Keratinocyte (primary cell): Measurements from ENCODE around the gene DIPK1B. TPM values are rescaled to one million over a fixed set of nuclear protein-coding genes. Genes with fewer than 3 reads are reported as not detected.

Source experiments
- DNase-seq: peaks from one replicate; pipeline ENCODE4 v3.0.0-alpha.2; 2011; ENCODE audit warnings: low read depth, missing footprints, low spot score
- FAIRE-seq: peaks from 2 replicates; lab custom pipeline; 2011; peaks lifted over from hg19 to GRCh38; lab: Jason Lieb, UNC
- H2AFZ ChIP-seq: 2 replicates; pipeline ENCODE4 v1.6.0; 2012; ENCODE audit warnings: low read length, control low read depth, inconsistent platforms; ENCODE audit not compliant: control insufficient read depth
- H3K27ac ChIP-seq: 2 replicates; pipeline ENCODE4 v1.5.1; 2011; ENCODE audit warnings: low read length; ENCODE audit not compliant: control insufficient read depth, insufficient read depth
- H3K27me3 ChIP-seq: 3 replicates; pipeline ENCODE4 v1.6.0; 2011; ENCODE audit warnings: low read length; ENCODE audit not compliant: control insufficient read depth, insufficient read depth; ENCODE audit errors: extremely low read depth
- H3K36me3 ChIP-seq, 2 experiments: 2 replicates in 1 of 2; 3 replicates in 1 of 2; pipeline ENCODE4 v1.5.1; 2011; ENCODE audit warnings: low read length in 2 of 2, mild to moderate bottlenecking in 1 of 2; ENCODE audit not compliant: control insufficient read depth in 2 of 2, insufficient read depth in 2 of 2; ENCODE audit errors: extremely low read depth in 1 of 2
- H3K4me1 ChIP-seq: 3 replicates; pipeline ENCODE4 v1.5.1; 2011; ENCODE audit warnings: low read length; ENCODE audit not compliant: control insufficient read depth, insufficient read depth; ENCODE audit errors: extremely low read depth
- H3K4me2 ChIP-seq: 3 replicates; pipeline ENCODE4 v1.6.0; 2011; ENCODE audit warnings: low read depth, low read length; ENCODE audit not compliant: control insufficient read depth, insufficient read depth; ENCODE audit errors: extremely low read depth
- H3K4me3 ChIP-seq, 3 experiments: fragments of 200-600 bp in 1 of 3; sonication (generic) in 1 of 3; 2 replicates in 2 of 3; 3 replicates in 1 of 3; pipeline ENCODE4 v1.5.1; 2011 to 2016; ENCODE audit warnings: low read length in 3 of 3, mild to moderate bottlenecking in 3 of 3, control low read depth in 2 of 3, inconsistent platforms in 1 of 3, low read depth in 1 of 3, mixed read lengths in 1 of 3, mixed run types in 1 of 3, moderate library complexity in 1 of 3; ENCODE audit not compliant: control insufficient read depth in 2 of 3, insufficient read depth in 2 of 3; ENCODE audit errors: extremely low read depth in 1 of 3
- H3K79me2 ChIP-seq: 2 replicates; pipeline ENCODE4 v1.6.0; 2012; ENCODE audit warnings: low read length; ENCODE audit not compliant: control insufficient read depth, insufficient read depth
- H3K9ac ChIP-seq: 3 replicates; pipeline ENCODE4 v1.6.0; 2011; ENCODE audit warnings: low read length; ENCODE audit not compliant: control insufficient read depth, insufficient read depth; ENCODE audit errors: extremely low read depth
- H3K9me1 ChIP-seq: 3 replicates; pipeline ENCODE4 v1.6.0; 2011; ENCODE audit warnings: low read length; ENCODE audit not compliant: control insufficient read depth, insufficient read depth; ENCODE audit errors: extremely low read depth
- H3K9me3 ChIP-seq: 2 replicates; pipeline ENCODE4 v1.5.1; 2012; ENCODE audit warnings: low read depth, low read length; ENCODE audit not compliant: control insufficient read depth
- H4K20me1 ChIP-seq: 3 replicates; pipeline ENCODE4 v1.6.0; 2011; ENCODE audit warnings: low read length; ENCODE audit not compliant: control insufficient read depth, insufficient read depth; ENCODE audit errors: extremely low read depth
- EZH2 ChIP-seq: IDR thresholded peaks from one replicate; pipeline ENCODE4 v1.6.1; 2012; ENCODE audit warnings: inconsistent platforms, mild to moderate bottlenecking, low read length, moderate library complexity
- dilution Hi-C: fragments of 300-500 bp; cut with MboI; formaldehyde crosslinking; loops from one replicate; pipeline ENCODE4 v1.7.0; 2020; ENCODE audit warnings: low sequenced_read_pairs; ENCODE audit not compliant: extremely low pct_ligation_motif_present
- polyA plus RNA-seq, 5 experiments: library from polyadenylated mRNA; depleted of rRNA in 3 of 5; stranded (reverse) in 3 of 5; stranded (forward) in 1 of 5; unstranded in 1 of 5; fragments of >200 nt; gene quantifications; 1 replicate in 1 of 5; 2 replicates in 3 of 5; 3 replicates in 1 of 5; pipeline versions ENCODE4 v1.2.1 to v1.2.3, GENCODE V29; 2011 to 2012; ENCODE audit warnings: missing spikeins in 2 of 5, low read depth in 1 of 5, low replicate concordance in 1 of 5
- TF ChIP-seq, protein P1 (sequence below), 3 experiments: IDR thresholded peaks in 1 of 3; conservative IDR thresholded peaks in 1 of 3; optimal IDR thresholded peaks in 1 of 3; 2 replicates in 2 of 3; 3 replicates in 1 of 3; pipeline versions ENCODE3 to v1.5.1; 2011; ENCODE audit warnings: low read length in 3 of 3, mild to moderate bottlenecking in 3 of 3, moderate library complexity in 2 of 3, control low read depth in 1 of 3, inconsistent platforms in 1 of 3; ENCODE audit not compliant: insufficient read depth in 2 of 3; ENCODE audit errors: extremely low read depth in 1 of 3

Gene DIPK1B
- polyA plus RNA-seq, 1 donor (not counting 4 experiments of a cell fraction or from before 2014, with no cell fraction given): not detected

DNA sequence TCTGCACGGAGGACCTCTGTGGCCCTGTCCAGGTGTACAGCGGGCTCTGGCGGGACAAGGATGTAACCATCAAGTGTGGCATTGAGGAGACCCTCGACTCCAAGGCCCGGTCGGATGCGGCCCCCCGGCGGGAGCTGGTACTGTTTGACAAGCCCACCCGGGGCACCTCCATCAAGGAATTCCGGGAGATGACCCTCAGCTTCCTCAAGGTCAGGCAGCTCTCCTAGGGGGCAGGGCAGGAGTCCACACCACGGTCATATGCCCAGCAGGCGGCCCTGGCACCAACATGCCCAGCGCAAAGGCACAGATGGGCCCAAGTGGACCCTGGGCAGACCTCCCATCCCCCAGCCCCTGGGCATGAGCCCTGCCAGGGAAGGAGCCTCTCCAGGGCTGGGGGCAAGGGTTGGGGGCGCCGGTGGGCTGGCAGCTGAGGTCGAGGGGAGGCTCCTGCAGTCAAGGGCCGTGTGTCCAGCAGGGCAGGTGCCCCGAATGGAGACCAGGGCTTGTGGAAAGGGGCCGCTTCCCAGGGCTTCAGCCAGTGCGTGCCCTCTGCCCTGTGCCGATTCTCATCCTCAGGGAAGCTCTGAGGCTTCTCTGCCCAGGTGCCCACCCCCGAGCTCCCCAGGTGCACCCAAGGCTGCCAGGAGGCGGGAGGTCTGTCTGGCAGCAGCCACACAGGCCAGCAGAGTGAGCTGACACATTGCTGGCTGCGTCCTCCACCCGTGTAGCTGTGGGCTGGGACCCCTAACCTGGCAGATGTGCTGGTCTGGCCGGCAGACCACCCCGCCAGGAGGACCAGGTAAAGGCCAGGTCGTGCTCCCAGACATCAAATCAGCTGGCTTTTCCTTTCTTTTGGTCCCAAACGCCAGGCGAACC, 10.0 kb downstream of the DIPK1B start:
- H3K4me1 ChIP-seq: peaks cover 36% of the 10 kb centered on the region
- peaks cover 27 to 33% of the 10 kb centered on the region in 2 experiments for H3K36me3 ChIP-seq
- H3K27me3 ChIP-seq: no peaks in the 10 kb centered on the region
- no peak overlapping the region for H3K27ac ChIP-seq
- DNase-seq: no peak
- no peak overlapping the region for H2AFZ ChIP-seq
- no peak overlapping the region for H3K9ac ChIP-seq
- H4K20me1 ChIP-seq: peaks cover 55% of the 10 kb centered on the region
- H3K79me2 ChIP-seq: peaks cover 24% of the 10 kb centered on the region
- dilution Hi-C loops: no loop called here
- H3K4me2 ChIP-seq: no peak overlapping the region
- no peak overlapping the region for H3K4me3 ChIP-seq
- peaks cover 3% of the 10 kb centered on the region for H3K9me1 ChIP-seq
- FAIRE-seq: no peak
- TF ChIP-seq EZH2: no peak
- TF ChIP-seq, protein P1, sequence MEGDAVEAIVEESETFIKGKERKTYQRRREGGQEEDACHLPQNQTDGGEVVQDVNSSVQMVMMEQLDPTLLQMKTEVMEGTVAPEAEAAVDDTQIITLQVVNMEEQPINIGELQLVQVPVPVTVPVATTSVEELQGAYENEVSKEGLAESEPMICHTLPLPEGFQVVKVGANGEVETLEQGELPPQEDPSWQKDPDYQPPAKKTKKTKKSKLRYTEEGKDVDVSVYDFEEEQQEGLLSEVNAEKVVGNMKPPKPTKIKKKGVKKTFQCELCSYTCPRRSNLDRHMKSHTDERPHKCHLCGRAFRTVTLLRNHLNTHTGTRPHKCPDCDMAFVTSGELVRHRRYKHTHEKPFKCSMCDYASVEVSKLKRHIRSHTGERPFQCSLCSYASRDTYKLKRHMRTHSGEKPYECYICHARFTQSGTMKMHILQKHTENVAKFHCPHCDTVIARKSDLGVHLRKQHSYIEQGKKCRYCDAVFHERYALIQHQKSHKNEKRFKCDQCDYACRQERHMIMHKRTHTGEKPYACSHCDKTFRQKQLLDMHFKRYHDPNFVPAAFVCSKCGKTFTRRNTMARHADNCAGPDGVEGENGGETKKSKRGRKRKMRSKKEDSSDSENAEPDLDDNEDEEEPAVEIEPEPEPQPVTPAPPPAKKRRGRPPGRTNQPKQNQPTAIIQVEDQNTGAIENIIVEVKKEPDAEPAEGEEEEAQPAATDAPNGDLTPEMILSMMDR (optimal IDR thresholded peaks at IDR 0.05 in 1 of 3, IDR thresholded peaks at IDR 0.05 in 1 of 3, conservative IDR thresholded peaks at IDR 0.05 in 1 of 3; ENCODE audit: extremely low read depth in 1 of 3, insufficient read depth in 2 of 3, low read length in 3 of 3): no peak
- H3K9me3 ChIP-seq: no peaks in the 10 kb centered on the region

DNA sequence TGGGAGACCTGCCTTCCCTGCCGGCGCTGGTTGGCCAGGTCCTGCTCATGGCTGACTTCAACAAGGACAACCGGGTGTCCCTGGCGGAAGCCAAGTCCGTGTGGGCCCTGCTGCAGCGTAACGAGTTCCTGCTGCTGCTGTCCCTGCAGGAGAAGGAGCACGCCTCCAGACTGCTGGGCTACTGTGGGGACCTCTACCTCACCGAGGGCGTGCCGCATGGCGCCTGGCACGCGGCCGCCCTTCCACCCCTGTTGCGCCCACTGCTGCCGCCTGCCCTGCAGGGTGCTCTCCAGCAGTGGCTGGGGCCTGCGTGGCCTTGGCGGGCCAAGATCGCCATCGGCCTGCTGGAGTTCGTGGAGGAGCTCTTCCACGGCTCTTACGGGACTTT, 10.6 kb downstream of the DIPK1B start:
- TF ChIP-seq, protein P1 (optimal IDR thresholded peaks at IDR 0.05 in 1 of 3, IDR thresholded peaks at IDR 0.05 in 1 of 3, conservative IDR thresholded peaks at IDR 0.05 in 1 of 3; ENCODE audit: extremely low read depth in 1 of 3, insufficient read depth in 2 of 3, low read length in 3 of 3): no peak
- TF ChIP-seq EZH2: no peak
- H3K36me3 ChIP-seq: peaks cover 27 to 33% of the 10 kb centered on the region in 2 experiments
- H3K4me1 ChIP-seq: peaks cover 36% of the 10 kb centered on the region
- H3K4me3 ChIP-seq: no peak overlapping the region
- DNase-seq (no peak), FAIRE-seq (no peak)
- dilution Hi-C loops: no loop called here
- H3K79me2 ChIP-seq: peaks cover 30% of the 10 kb centered on the region
- H3K9me1 ChIP-seq: peaks cover 3% of the 10 kb centered on the region
- no peak overlapping the region for H3K27ac ChIP-seq
- no peak overlapping the region for H2AFZ ChIP-seq
- peaks cover 55% of the 10 kb centered on the region for H4K20me1 ChIP-seq
- H3K9me3 ChIP-seq: no peaks in the 10 kb centered on the region
- H3K27me3 ChIP-seq: no peaks in the 10 kb centered on the region
- H3K9ac ChIP-seq: no peak overlapping the region
- no peak overlapping the region for H3K4me2 ChIP-seq
